Endothelial cell (in vitro differentiated cells): ENCODE results near the gene SPAG8. TPM values are rescaled to one million over a fixed set of nuclear protein-coding genes. Genes with fewer than 3 reads are reported as not detected.

Source experiments
- DNase-seq: peaks from one replicate; pipeline ENCODE4 v3.0.0; 2021; ENCODE audit warnings: low spot score
- H3K27ac Mint-ChIP-seq: one replicate; pipeline ENCODE4 v1.8.0; 2021; ENCODE audit warnings: mixed read lengths, inconsistent platforms; ENCODE audit not compliant: unreplicated experiment
- H3K27me3 Mint-ChIP-seq: one replicate; pipeline ENCODE4 v1.8.0; 2021; ENCODE audit warnings: mild to moderate bottlenecking, moderate library complexity, mixed read lengths, inconsistent platforms; ENCODE audit not compliant: unreplicated experiment
- H3K36me3 Mint-ChIP-seq: one replicate; pipeline ENCODE4 v1.8.0; 2021; ENCODE audit warnings: mild to moderate bottlenecking, low read depth, mixed read lengths, inconsistent platforms; ENCODE audit not compliant: unreplicated experiment
- H3K4me1 Mint-ChIP-seq: one replicate; pipeline ENCODE4 v1.8.0; 2021; ENCODE audit warnings: mild to moderate bottlenecking, mixed read lengths, inconsistent platforms; ENCODE audit not compliant: unreplicated experiment
- H3K4me3 Mint-ChIP-seq: one replicate; pipeline ENCODE4 v1.8.0; 2021; ENCODE audit warnings: mild to moderate bottlenecking, mixed read lengths, inconsistent platforms; ENCODE audit not compliant: unreplicated experiment
- H3K9me3 Mint-ChIP-seq: one replicate; pipeline ENCODE4 v1.8.0; 2021; ENCODE audit warnings: mixed read lengths, inconsistent platforms; ENCODE audit not compliant: unreplicated experiment
- CTCF ChIP-seq: fragments of 200-600 bp; sonication (generic); IDR thresholded peaks from one replicate; pipeline ENCODE4 v1.5.0; 2021; ENCODE audit warnings: antibody characterized with exemption; ENCODE audit not compliant: unreplicated experiment
- total RNA-seq: library from RNA; stranded (reverse); fragmentation: NEBNext Ultra II Directional; extraction: Animal tissue kit (Norgen Biotek cat#: 25700); gene quantifications from one replicate; pipeline ENCODE4 v1.2.1, GENCODE V29; 2021; ENCODE audit not compliant: unreplicated experiment

SPAG8 gene
- total RNA-seq, 1 donor from 2014 or later, result 0.59 TPM

DNA sequence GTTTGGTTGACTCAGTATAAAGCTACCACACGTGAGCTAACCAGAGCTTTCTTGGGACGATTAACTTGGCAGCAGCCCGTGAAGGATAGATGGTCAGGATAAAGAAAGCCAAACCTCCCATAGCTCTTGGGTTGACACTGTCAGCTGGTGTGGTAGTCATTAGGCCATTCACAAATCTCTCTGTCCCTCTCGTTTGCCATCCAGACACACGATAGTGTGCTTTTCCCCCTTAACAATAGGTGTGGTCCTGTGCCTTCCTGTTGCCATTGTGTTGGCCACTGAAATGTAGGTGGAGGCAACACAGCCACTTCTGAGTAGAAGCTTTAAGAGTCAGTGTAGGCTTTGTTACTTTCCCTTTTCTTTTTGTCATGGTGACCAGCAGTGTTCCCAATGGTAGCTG lies 46.4 kb upstream of the SPAG8 start:
- Mint-ChIP-seq H3K36me3 (peaks cover 4% of the 10 kb centered on the region), H3K27me3 (peaks cover 18% of the 10 kb centered on the region), H3K4me1 (peaks cover 14% of the 10 kb centered on the region), H3K4me3 (no peak overlapping the region), H3K9me3 (no peaks in the 10 kb centered on the region), H3K27ac (no peak overlapping the region)
- no peak for TF ChIP-seq CTCF
- DNase-seq, result no peak

DNA sequence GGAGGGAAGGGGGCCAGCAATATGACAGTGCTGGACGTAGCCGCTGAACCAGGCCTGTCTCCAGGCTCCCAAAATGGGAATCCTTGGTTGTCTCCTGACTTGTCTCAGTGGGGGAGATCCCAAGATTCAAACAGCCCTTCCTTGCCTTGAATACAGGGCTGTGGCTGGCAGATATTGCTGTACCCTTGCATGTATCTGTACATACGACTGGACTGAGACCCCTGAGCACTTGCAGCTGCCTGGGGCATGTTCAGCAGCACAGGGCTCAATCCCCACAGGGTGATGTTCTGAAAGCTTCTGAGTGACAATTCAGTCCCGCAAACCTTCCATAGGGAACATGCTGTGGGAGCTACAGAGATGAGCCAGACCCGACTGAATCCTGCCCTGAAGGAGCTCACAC lies 44.8 kb upstream of the SPAG8 start:
- Mint-ChIP-seq H3K27me3 (peaks cover 19% of the 10 kb centered on the region), H3K4me3 (no peak overlapping the region), H3K36me3 (peaks cover 4% of the 10 kb centered on the region), H3K27ac (no peak overlapping the region), H3K4me1 (peaks cover 14% of the 10 kb centered on the region), H3K9me3 (no peaks in the 10 kb centered on the region)
- DNase-seq, result no peak
- no peak for TF ChIP-seq CTCF

- Mint-ChIP-seq H3K36me3 (peaks cover 4% of the 10 kb centered on the region), H3K27ac (no peak overlapping the region), H3K27me3 (peaks cover 14% of the 10 kb centered on the region), H3K4me1 (peaks cover 14% of the 10 kb centered on the region), H3K4me3 (no peak overlapping the region), H3K9me3 (no peaks in the 10 kb centered on the region)
- DNase-seq, result no peak
- TF ChIP-seq CTCF, result no peak
These were observed 44.1 kb upstream of the SPAG8 start for GRCh38 chr9:35856206-35856605.

GRCh38 chr9:35854091-35854762 lies 42.2 kb upstream of the SPAG8 start:
- Mint-ChIP-seq H3K36me3 (peaks cover 4% of the 10 kb centered on the region), H3K9me3 (no peaks in the 10 kb centered on the region), H3K27ac (no peak overlapping the region), H3K4me1 (peaks cover 6% of the 10 kb centered on the region), H3K4me3 (no peak overlapping the region), H3K27me3 (peaks cover 14% of the 10 kb centered on the region)
- no peak for TF ChIP-seq CTCF
- DNase-seq, result peak; percentile 1
